Measurements from ENCODE around the gene CDK5RAP1.
"Not testable (repeated sequence)": the region's sequence is repeated elsewhere in the genome, so short reads cannot be mapped to it uniquely, and the experiment has no call there.

CDK5RAP1 gene

GRCh38 chr20:33400812-33401183 is 521 bp downstream of the CDK5RAP1 start:
- ChIA-PET POLR2A (ENCODE audit: low non-redundant PET) (interaction anchor here (0.6 to 1.5 kb wide), 5 partner anchors 9 to 267 kb away, joined by 3 to 7 read pairs (median 4); partner anchors contain the start of gene SNTA1), CTCF (interaction anchor here (0.5 to 2.4 kb wide), 7 partner anchors 13 to 669 kb away, joined by 3 to 9 read pairs (median 3); no protein-coding TSS in a partner anchor)
- DNase-seq (ENCODE audit: low spot score) = peak; percentile 71
- H3K27ac ChIP-seq = peak overlapping the region; percentile 67
- TF ChIP-seq, protein P1, sequence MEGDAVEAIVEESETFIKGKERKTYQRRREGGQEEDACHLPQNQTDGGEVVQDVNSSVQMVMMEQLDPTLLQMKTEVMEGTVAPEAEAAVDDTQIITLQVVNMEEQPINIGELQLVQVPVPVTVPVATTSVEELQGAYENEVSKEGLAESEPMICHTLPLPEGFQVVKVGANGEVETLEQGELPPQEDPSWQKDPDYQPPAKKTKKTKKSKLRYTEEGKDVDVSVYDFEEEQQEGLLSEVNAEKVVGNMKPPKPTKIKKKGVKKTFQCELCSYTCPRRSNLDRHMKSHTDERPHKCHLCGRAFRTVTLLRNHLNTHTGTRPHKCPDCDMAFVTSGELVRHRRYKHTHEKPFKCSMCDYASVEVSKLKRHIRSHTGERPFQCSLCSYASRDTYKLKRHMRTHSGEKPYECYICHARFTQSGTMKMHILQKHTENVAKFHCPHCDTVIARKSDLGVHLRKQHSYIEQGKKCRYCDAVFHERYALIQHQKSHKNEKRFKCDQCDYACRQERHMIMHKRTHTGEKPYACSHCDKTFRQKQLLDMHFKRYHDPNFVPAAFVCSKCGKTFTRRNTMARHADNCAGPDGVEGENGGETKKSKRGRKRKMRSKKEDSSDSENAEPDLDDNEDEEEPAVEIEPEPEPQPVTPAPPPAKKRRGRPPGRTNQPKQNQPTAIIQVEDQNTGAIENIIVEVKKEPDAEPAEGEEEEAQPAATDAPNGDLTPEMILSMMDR (conservative IDR thresholded peaks at IDR 0.05; ENCODE audit: low read depth) = peak; percentile 69

GRCh38 chr20:33399924-33400323 is 1.4 kb downstream of the CDK5RAP1 start:
- no peak for DNase-seq (ENCODE audit: low spot score)
- ChIA-PET POLR2A (ENCODE audit: low non-redundant PET) (interaction anchor here (0.7 kb wide), 1 partner anchor 361 kb away, joined by 3 read pairs; no protein-coding TSS in a partner anchor), CTCF (interaction anchor here (2.4 kb wide), 1 partner anchor 268 kb away, joined by 9 read pairs; no protein-coding TSS in a partner anchor)

GRCh38 chr20:33394718-33395117 is 6.6 kb downstream of the CDK5RAP1 start:
- no peak overlapping the region for H3K27ac ChIP-seq
- ChIA-PET CTCF (no interaction called here), POLR2A (ENCODE audit: low non-redundant PET) (no interaction called here)
- TF ChIP-seq, protein P1 (conservative IDR thresholded peaks at IDR 0.05; ENCODE audit: low read depth) = no peak
- no peak for DNase-seq (ENCODE audit: low spot score)

More at GRCh38 chr20:33399924-33400323, 1.4 kb downstream of the CDK5RAP1 start:
- no peak overlapping the region for H3K27ac ChIP-seq
- TF ChIP-seq, protein P1 (conservative IDR thresholded peaks at IDR 0.05; ENCODE audit: low read depth) = no peak

- TF ChIP-seq, protein P1 (conservative IDR thresholded peaks at IDR 0.05; ENCODE audit: low read depth) = no peak
- CTCF ChIA-PET = interaction anchor here (0.5 kb wide), 1 partner anchor 8 kb away, joined by 3 read pairs; the partner anchor contains the start of gene CDK5RAP1
- POLR2A ChIA-PET (ENCODE audit: low non-redundant PET) = interaction anchor here (0.6 kb wide), 2 partner anchors 261 to 278 kb away, joined by 3 to 4 read pairs; no protein-coding TSS in a partner anchor
- no peak overlapping the region for H3K27ac ChIP-seq
- no peak for DNase-seq (ENCODE audit: low spot score)
Measured at GRCh38 chr20:33393609-33394008, 7.7 kb downstream of the CDK5RAP1 start.

DNA sequence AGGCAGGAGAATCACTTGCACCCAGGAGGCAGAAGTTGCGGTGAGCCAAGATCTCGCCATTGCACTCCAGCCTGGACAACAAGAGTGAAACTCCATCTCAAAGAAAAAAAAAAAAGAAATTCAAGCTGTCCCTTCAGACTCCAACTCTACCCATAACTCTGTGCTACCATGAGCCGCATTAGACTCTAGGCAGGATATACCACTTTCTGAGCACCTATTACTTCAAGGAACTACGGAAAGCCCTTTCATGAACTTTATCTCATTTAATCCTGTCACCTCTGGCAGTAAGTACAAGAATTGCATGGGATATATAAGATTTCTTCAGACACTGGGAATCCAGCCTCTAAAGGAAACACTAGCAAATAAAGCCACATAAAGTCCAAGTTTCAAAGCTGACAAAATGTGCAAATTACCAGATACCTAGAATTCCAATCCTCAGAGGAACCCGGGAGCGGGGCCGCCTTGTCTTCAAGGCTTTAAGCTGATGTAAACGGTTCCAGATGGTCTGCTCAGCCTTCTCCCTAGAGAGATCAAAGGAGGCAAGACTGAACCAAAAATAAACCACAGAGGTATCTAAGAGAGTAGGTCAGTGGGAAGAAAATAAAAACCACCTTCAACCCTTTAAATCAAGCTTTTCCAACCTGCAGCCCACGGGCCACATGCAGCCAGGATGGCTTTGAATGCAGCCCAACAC is 9.4 kb downstream of the CDK5RAP1 start:
- POLR2A ChIA-PET (ENCODE audit: low non-redundant PET) = no interaction called here
- no peak overlapping the region for H3K27ac ChIP-seq
- DNase-seq (ENCODE audit: low spot score) = no peak
- CTCF ChIA-PET = interaction anchor here (0.6 kb wide), 1 partner anchor 53 kb away, joined by 3 read pairs; no protein-coding TSS in a partner anchor
- TF ChIP-seq, protein P1 (conservative IDR thresholded peaks at IDR 0.05; ENCODE audit: low read depth) = no peak

GRCh38 chr20:33389326-33389725 is 12.0 kb downstream of the CDK5RAP1 start:
- POLR2A ChIA-PET (ENCODE audit: low non-redundant PET); CTCF ChIA-PET; H3K27ac ChIP-seq; DNase-seq (ENCODE audit: low spot score): not testable (repeated sequence)

- ChIA-PET POLR2A (ENCODE audit: low non-redundant PET) (no interaction called here), CTCF (interaction anchor here (0.6 kb wide), 1 partner anchor 388 kb away, joined by 3 read pairs; no protein-coding TSS in a partner anchor)
- H3K27ac ChIP-seq = no peak overlapping the region
- TF ChIP-seq, protein P1 (conservative IDR thresholded peaks at IDR 0.05; ENCODE audit: low read depth) = no peak
- no peak for DNase-seq (ENCODE audit: low spot score)
Measured at GRCh38 chr20:33388268-33388667, 13.1 kb downstream of the CDK5RAP1 start.
